ENCODE measurements around the gene OR10A6.

The OR10A6 gene, protein sequence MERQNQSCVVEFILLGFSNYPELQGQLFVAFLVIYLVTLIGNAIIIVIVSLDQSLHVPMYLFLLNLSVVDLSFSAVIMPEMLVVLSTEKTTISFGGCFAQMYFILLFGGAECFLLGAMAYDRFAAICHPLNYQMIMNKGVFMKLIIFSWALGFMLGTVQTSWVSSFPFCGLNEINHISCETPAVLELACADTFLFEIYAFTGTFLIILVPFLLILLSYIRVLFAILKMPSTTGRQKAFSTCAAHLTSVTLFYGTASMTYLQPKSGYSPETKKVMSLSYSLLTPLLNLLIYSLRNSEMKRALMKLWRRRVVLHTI

DNA sequence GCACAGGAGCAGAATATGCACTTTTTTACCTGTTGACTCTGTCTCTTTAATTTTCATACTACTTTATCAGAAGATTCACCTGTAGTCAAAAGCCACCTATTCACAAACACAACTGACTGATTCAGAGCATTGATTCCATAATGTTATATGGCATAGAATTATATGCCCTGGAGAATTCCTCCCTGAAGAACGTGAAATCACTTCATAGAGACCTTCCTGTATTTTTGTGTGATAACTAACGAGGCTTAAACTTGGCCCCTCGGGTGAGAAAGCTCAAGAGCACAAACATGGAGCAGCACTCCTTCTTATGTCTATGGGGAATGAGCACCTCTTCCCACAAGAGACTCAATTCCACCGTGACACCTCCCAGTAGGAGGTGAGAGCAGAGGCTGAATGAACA is at the start of gene OR10A6:
Gene OR10A6 (minus strand): TSS at position 101 of the 400 bp plus-strand sequence. CDS start 2,606 bp downstream, outside the sequence.
- no peak for DNase-seq (ENCODE audit: extremely low read depth, insufficient read length)
- TF ChIP-seq, protein P1, sequence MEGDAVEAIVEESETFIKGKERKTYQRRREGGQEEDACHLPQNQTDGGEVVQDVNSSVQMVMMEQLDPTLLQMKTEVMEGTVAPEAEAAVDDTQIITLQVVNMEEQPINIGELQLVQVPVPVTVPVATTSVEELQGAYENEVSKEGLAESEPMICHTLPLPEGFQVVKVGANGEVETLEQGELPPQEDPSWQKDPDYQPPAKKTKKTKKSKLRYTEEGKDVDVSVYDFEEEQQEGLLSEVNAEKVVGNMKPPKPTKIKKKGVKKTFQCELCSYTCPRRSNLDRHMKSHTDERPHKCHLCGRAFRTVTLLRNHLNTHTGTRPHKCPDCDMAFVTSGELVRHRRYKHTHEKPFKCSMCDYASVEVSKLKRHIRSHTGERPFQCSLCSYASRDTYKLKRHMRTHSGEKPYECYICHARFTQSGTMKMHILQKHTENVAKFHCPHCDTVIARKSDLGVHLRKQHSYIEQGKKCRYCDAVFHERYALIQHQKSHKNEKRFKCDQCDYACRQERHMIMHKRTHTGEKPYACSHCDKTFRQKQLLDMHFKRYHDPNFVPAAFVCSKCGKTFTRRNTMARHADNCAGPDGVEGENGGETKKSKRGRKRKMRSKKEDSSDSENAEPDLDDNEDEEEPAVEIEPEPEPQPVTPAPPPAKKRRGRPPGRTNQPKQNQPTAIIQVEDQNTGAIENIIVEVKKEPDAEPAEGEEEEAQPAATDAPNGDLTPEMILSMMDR (IDR thresholded peaks at IDR 0.05; ENCODE audit: insufficient read depth, low read length, poor library complexity, severe bottlenecking), result no peak
- Histone ChIP-seq H3K27me3 (replicated peaks; ENCODE audit: control insufficient read depth, insufficient read depth, low read length) (no peaks in the 10 kb centered on the region), H3K36me3 (ENCODE audit: control insufficient read depth, insufficient read depth, low read length) (no peaks in the 10 kb centered on the region), H3K4me3 (replicated peaks; ENCODE audit: low read depth, low read length) (no peak within 1 kb of the TSS)

DNA sequence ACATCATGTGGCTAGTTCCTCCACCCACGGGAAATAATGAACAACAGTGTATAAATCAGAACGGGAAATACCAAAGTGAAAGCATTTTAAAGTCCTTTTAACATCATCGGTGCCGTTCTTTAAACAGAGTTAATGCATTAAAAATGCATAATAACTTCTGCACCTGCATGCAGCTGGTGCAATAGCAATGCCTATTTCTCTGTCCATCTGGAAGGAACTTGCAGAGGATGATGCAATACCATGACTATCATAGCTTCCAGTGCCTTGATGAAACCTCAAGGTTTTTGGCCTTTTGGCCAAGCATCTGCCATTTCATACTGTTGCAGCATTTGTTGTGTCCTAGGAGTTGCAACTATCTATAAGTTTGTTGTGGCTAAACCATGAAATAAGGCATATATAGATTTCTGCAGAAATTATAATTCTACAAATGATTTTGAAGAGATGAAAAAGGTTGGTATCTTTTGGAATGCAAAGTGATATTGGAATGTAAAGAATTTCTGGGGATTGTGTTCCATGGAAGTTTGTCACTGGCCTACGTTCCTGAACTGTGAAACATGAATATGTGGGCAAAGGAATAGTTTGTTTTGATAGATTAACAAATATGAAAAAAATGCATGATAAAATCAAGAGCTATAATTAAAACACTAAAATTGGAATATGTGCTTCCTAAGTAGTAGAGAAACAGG is 46.3 kb upstream of the OR10A6 start:
- H3K36me3 ChIP-seq (ENCODE audit: control insufficient read depth, insufficient read depth, low read length), result no peaks in the 10 kb centered on the region
- no peak for DNase-seq (ENCODE audit: extremely low read depth, insufficient read length)
- no peaks in the 10 kb centered on the region for H3K27me3 ChIP-seq (replicated peaks; ENCODE audit: control insufficient read depth, insufficient read depth, low read length)
- TF ChIP-seq, protein P1 (IDR thresholded peaks at IDR 0.05; ENCODE audit: insufficient read depth, low read length, poor library complexity, severe bottlenecking), result no peak
- H3K4me3 ChIP-seq (replicated peaks; ENCODE audit: low read depth, low read length), result no peak overlapping the region

DNA sequence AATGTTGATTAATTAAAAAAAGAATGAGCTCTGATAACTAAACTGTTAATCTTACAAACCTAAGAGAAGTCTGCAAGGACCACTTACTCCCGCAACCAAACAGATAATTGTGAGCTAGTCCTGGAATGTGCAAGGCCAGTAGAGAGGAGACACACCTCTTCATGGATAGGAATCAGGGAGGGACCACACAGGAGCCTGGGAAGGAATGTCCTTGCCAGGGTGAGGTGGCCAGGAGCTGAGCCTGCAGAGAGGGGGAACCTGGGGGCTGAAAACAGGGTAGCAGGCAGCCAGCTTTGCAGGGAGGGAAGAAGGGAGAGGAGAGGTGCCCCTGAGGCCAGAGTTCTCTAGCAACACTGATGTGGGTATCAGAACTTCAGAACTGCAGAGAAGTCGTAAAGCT is 43.6 kb upstream of the OR10A6 start:
- DNase-seq (ENCODE audit: extremely low read depth, insufficient read length), result no peak
- TF ChIP-seq, protein P1 (IDR thresholded peaks at IDR 0.05; ENCODE audit: insufficient read depth, low read length, poor library complexity, severe bottlenecking), result no peak
- H3K4me3 ChIP-seq (replicated peaks; ENCODE audit: low read depth, low read length), result no peak overlapping the region
- H3K27me3 ChIP-seq (replicated peaks; ENCODE audit: control insufficient read depth, insufficient read depth, low read length), result no peaks in the 10 kb centered on the region; the same call in 1 of the 2 replicates
- no peaks in the 10 kb centered on the region for H3K36me3 ChIP-seq (ENCODE audit: control insufficient read depth, insufficient read depth, low read length)

DNA sequence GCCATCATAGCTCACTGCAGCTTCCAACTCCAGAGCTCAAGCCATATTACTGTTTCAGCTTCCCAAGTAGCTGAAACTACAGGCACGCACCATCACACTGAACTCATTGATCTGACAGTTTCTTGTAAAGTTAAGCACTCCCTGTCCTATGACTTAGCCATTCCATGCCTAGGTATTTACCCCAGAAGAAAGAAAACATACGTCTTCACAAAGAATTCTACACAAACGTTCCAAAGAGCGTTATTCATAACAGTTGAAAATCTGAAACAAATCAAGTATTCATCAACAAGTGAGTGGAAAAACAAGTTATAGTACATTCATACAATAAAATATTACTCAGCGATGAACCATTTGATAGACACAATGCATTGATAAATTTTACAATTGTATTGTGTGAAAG is 41.9 kb upstream of the OR10A6 start:
- Histone ChIP-seq H3K27me3 (replicated peaks; ENCODE audit: control insufficient read depth, insufficient read depth, low read length) (no peaks in the 10 kb centered on the region; the same call in 1 of the 2 replicates), H3K36me3 (ENCODE audit: control insufficient read depth, insufficient read depth, low read length) (no peaks in the 10 kb centered on the region), H3K4me3 (replicated peaks; ENCODE audit: low read depth, low read length) (no peak overlapping the region)
- TF ChIP-seq, protein P1 (IDR thresholded peaks at IDR 0.05; ENCODE audit: insufficient read depth, low read length, poor library complexity, severe bottlenecking), result no peak
- no peak for DNase-seq (ENCODE audit: extremely low read depth, insufficient read length)

DNA sequence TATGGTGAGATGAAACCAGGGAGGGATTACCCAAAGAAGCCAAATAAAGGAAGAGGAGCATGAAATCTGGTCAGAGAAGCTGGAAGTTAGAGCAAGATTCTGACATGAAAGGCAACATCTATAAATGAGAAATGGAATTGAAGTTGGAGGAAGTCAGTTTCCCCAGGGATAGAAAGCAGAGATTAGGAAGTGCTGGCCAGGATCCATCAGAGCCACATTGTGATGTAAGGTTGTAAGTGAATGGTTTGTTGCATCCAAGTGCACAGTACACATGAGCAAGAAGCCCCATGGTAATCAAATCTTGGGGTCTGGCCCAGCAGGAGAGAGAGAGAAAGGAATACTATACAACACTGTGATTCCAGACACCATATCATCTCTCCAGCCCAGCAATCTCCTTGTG is 40.8 kb upstream of the OR10A6 start:
- DNase-seq (ENCODE audit: extremely low read depth, insufficient read length), result no peak
- Histone ChIP-seq H3K4me3 (replicated peaks; ENCODE audit: low read depth, low read length) (no peak overlapping the region), H3K27me3 (replicated peaks; ENCODE audit: control insufficient read depth, insufficient read depth, low read length) (no peaks in the 10 kb centered on the region; the same call in 1 of the 2 replicates), H3K36me3 (ENCODE audit: control insufficient read depth, insufficient read depth, low read length) (no peaks in the 10 kb centered on the region)
- TF ChIP-seq, protein P1 (IDR thresholded peaks at IDR 0.05; ENCODE audit: insufficient read depth, low read length, poor library complexity, severe bottlenecking), result no peak
